ENCODE measurements around the gene CFAP119.

DNA sequence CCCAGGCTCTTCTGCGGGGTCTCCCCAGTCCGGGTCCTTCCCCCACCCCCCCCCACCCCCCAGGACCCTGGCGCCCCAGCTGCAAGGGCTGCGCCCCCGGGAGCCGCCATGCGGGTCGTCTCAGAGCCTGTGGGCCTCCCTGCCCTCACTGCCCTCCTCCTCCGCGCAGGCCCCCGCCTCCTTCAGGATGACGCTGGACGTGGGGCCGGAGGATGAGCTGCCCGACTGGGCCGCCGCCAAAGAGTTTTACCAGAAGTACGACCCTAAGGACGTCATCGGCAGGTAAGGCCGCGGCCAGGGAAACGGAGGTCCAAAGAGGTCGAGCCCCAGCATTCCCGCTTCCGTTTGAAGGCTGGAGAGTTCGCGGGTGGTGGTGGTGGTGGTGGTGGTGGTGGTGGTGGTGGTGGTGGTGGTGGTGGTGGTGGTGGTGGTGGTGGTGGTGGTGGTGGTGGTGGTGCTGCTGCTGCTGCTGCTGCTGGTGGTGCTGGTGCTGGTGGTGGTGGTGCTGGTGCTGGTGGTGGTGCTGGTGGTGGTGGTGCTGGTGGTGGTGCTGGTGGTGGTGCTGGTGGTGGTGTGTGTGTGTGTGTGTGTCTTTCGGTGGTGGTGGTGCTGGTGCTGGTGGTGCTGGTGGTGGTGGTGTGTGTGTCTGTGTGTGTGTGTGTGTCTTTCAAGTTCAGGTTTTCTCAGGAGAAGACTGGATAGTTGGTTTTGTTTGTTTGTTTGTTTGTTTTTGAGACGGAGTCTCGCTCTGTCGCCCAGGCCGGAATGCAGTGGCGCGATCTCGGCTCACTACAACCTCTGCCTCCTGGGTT, 13.0 kb downstream of the CFAP119 start:
- TF ChIP-seq POLR2A (IDR thresholded peaks at IDR 0.05; ENCODE audit: low read depth, low read length) (no peak), POLR2AphosphoS5 (IDR thresholded peaks at IDR 0.05; ENCODE audit: low read depth, low read length) (no peak), PAX5 (IDR thresholded peaks at IDR 0.05; ENCODE audit: insufficient read depth, low read length, severe bottlenecking) (no peak)
